H1 (cell line): ENCODE results near the gene TMEM147. TPM values are rescaled to one million over a fixed set of nuclear protein-coding genes. Genes with fewer than 3 reads are reported as not detected.
A peak's percentile ranks its signal among the peaks of the same experiment; 100 is the strongest.

Source experiments
- ASH2L ChIP-seq: fragments of 200-600, 300-600 bp; sonication (generic); IDR thresholded peaks from one replicate; pipeline ENCODE4 v1.7.1; 2017; ENCODE audit warnings: low read length
- BACH1 ChIP-seq: IDR thresholded peaks from 2 replicates; pipeline ENCODE4 v1.6.1; 2012; ENCODE audit warnings: low read length, improper control_type of control experiment
- BCL11A ChIP-seq, 2 experiments: IDR thresholded peaks; one replicate each; pipeline ENCODE4 v1.6.1; 2011; ENCODE audit warnings: low read depth in 2 of 2, low read length in 2 of 2, mild to moderate bottlenecking in 2 of 2
- CBX5 ChIP-seq: fragments of 300-800, 300-1000 bp; sonication (generic); IDR thresholded peaks from 2 replicates; pipeline ENCODE4 v1.7.1; 2016; ENCODE audit warnings: antibody characterized with exemption, low read length, low read depth
- CEBPB ChIP-seq: IDR thresholded peaks from 2 replicates; pipeline ENCODE4 v1.6.1; 2012; ENCODE audit warnings: low read depth, low read length
- CREB1 ChIP-seq: IDR thresholded peaks from 2 replicates; pipeline ENCODE4 v1.6.1; 2012; ENCODE audit warnings: inconsistent platforms
- CTBP2 ChIP-seq: IDR thresholded peaks from 2 replicates; pipeline ENCODE4 v1.7.0; 2011; ENCODE audit warnings: borderline replicate concordance, mild to moderate bottlenecking, moderate library complexity, mixed read lengths, low read length; ENCODE audit not compliant: insufficient read depth, insufficient read length
- EP300 ChIP-seq, 2 experiments: IDR thresholded peaks; 1 replicate in 1 of 2; 2 replicates in 1 of 2; pipeline ENCODE4 v1.6.1; 2011 to 2012; ENCODE audit warnings: low read depth in 2 of 2, low read length in 2 of 2, mild to moderate bottlenecking in 2 of 2, borderline replicate concordance in 1 of 2, inconsistent platforms in 1 of 2, moderate library complexity in 1 of 2
- GABPA ChIP-seq: IDR thresholded peaks from 2 replicates; pipeline ENCODE4 v1.6.1; 2011; ENCODE audit warnings: mild to moderate bottlenecking, low read length, moderate library complexity, borderline replicate concordance; ENCODE audit not compliant: insufficient read depth
- KDM4A ChIP-seq: IDR thresholded peaks from one replicate; pipeline ENCODE4 v1.7.1; 2012; ENCODE audit warnings: low read depth, mild to moderate bottlenecking, moderate library complexity, low read length, inconsistent platforms; ENCODE audit not compliant: severe bottlenecking
- NANOG ChIP-seq: IDR thresholded peaks from 2 replicates; pipeline ENCODE4 v1.6.1; 2011; ENCODE audit warnings: low read length, low read depth, mild to moderate bottlenecking, inconsistent platforms; ENCODE audit not compliant: insufficient read depth, poor library complexity, severe bottlenecking
- PHF8 ChIP-seq: fragments of 200-600 bp; sonication (generic); conservative IDR thresholded peaks from 2 replicates; pipeline ENCODE4 v1.7.1; 2012; ENCODE audit warnings: low read depth, mild to moderate bottlenecking, inconsistent platforms, low read length, moderate library complexity
- POLR2A ChIP-seq, 2 experiments: IDR thresholded peaks; 1 replicate in 1 of 2; 2 replicates in 1 of 2; pipeline ENCODE4 v1.6.1; 2011; ENCODE audit warnings: low read depth in 2 of 2, low read length in 2 of 2, mild to moderate bottlenecking in 2 of 2; ENCODE audit errors: control extremely low read depth in 1 of 2
- RAD21 ChIP-seq, 2 experiments: IDR thresholded peaks in 1 of 2; conservative IDR thresholded peaks in 1 of 2; 2 replicates each; pipeline ENCODE4 v1.6.1; 2011; ENCODE audit warnings: low read depth in 2 of 2, low read length in 2 of 2, improper control_type of control experiment in 1 of 2, inconsistent platforms in 1 of 2, mild to moderate bottlenecking in 1 of 2, moderate library complexity in 1 of 2
- RFX5 ChIP-seq: IDR thresholded peaks from 2 replicates; pipeline ENCODE4 v1.6.1; 2011; ENCODE audit warnings: low read depth, low read length, improper control_type of control experiment, borderline replicate concordance
- RNF2 ChIP-seq: fragments of 200-900, 300-1000 bp; sonication (generic); IDR thresholded peaks from 2 replicates; pipeline ENCODE4 v1.7.1; 2016; ENCODE audit warnings: borderline replicate concordance, low read depth, mild to moderate bottlenecking, antibody characterized with exemption, low read length; ENCODE audit not compliant: poor library complexity, severe bottlenecking; ENCODE audit errors: missing control alignments
- SP1 ChIP-seq: IDR thresholded peaks from 2 replicates; pipeline ENCODE4 v1.6.1; 2011; ENCODE audit warnings: low read depth, low read length
- SP4 ChIP-seq: IDR thresholded peaks from 2 replicates; pipeline ENCODE4 v1.6.1; 2012; ENCODE audit warnings: low read length, inconsistent platforms
- SUZ12 ChIP-seq: fragments of 200-600 bp; sonication (generic); IDR thresholded peaks from 2 replicates; pipeline ENCODE4 v1.6.1; 2012; ENCODE audit warnings: mild to moderate bottlenecking, inconsistent platforms, low read length, moderate library complexity, mixed read lengths
- TAF1 ChIP-seq: IDR thresholded peaks from 2 replicates; pipeline ENCODE4 v1.6.1; 2011; ENCODE audit warnings: mild to moderate bottlenecking, low read depth, low read length
- TAF7 ChIP-seq: optimal IDR thresholded peaks from 2 replicates; pipeline ENCODE3; 2011; ENCODE audit warnings: low read depth, mild to moderate bottlenecking, inconsistent platforms, low read length, moderate library complexity, borderline replicate concordance
- YY1 ChIP-seq: IDR thresholded peaks from 2 replicates; pipeline ENCODE4 v1.6.1; 2011; ENCODE audit warnings: low read depth, mild to moderate bottlenecking, low read length
- polyA plus RNA-seq, 7 experiments: library from polyadenylated mRNA; depleted of rRNA in 3 of 7; stranded (reverse) in 5 of 7; unstranded in 2 of 7; fragments of >200 nt in 5 of 7; fragments of 200-250 nt in 2 of 7; gene quantifications; 1 replicate in 5 of 7; 2 replicates in 1 of 7; 4 replicates in 1 of 7; pipeline versions ENCODE4 v1.2.1 to v1.2.3, GENCODE V29; 2011 to 2013; ENCODE audit warnings: missing spikeins in 2 of 7, mixed read lengths in 2 of 7
- total RNA-seq: library from RNA; stranded (reverse); fragmentation: NEBNext Ultra II Directional; extraction: Animal tissue kit (Norgen Biotek cat#: 25700); gene quantifications from 2 replicates; pipeline ENCODE4 v1.2.1, GENCODE V29; 2021
- TF ChIP-seq, protein P1 (sequence below): IDR thresholded peaks from 2 replicates; pipeline ENCODE4 v1.6.1; 2012; ENCODE audit warnings: inconsistent platforms

TMEM147 gene
- total and polyA plus RNA-seq, 2 of the 8 experiments (the other 6 are each of a cell fraction or from before 2014, with no cell fraction given): 159 to 418 TPM

- TF ChIP-seq SUZ12 (no peak), RNF2 (no peak), EP300 (IDR thresholded peaks at IDR 0.05; ENCODE audit: borderline replicate concordance in 1 of 2, low read depth in 2 of 2, low read length in 2 of 2) (no peak), POLR2A (IDR thresholded peaks at IDR 0.05; ENCODE audit: control extremely low read depth in 1 of 2, low read depth in 2 of 2, low read length in 2 of 2) (peak in 1 of 2 experiments; percentile 65; a peak in 1 of 3 replicates), CREB1 (0 out of 2 replicates have a peak, but pooled peaks have one; percentile 33), YY1 (peak; percentile 50; the same call in 1 of the 2 replicates), NANOG (no peak), GABPA (no peak), ASH2L (no peak), TAF1 (0 out of 2 replicates have a peak, but pooled peaks have one; percentile 40), CEBPB (no peak), RAD21 (IDR thresholded peaks at IDR 0.05 in 1 of 2, conservative IDR thresholded peaks at IDR 0.05 in 1 of 2; ENCODE audit: low read depth in 2 of 2, low read length in 2 of 2) (peak in 1 of 2 experiments; percentile 12; a peak in 2 of 4 replicates), SP1 (peak; percentile 72; the same call in 1 of the 2 replicates), RFX5 (no peak), TAF7 (no peak), BACH1 (no peak), PHF8 (peak; percentile 75), CBX5 (no peak), SP4 (peak; percentile 80; the same call in 1 of the 2 replicates), KDM4A (peak; percentile 66), BCL11A (IDR thresholded peaks at IDR 0.05; ENCODE audit: low read depth in 2 of 2, low read length in 2 of 2) (no peak), CTBP2 (no peak)
- TF ChIP-seq, protein P1, sequence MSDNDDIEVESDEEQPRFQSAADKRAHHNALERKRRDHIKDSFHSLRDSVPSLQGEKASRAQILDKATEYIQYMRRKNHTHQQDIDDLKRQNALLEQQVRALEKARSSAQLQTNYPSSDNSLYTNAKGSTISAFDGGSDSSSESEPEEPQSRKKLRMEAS: peak; percentile 96
Measured at GRCh38 chr19:35557539-35558399, 12.3 kb downstream of the TMEM147 start (continued).
